T-helper 17 cell (primary cell): Measurements from ENCODE around the gene CEACAM8. TPM values are rescaled to one million over a fixed set of nuclear protein-coding genes. Genes with fewer than 3 reads are reported as not detected.
A peak's percentile ranks its signal among the peaks of the same experiment; 100 is the strongest.
"Not testable (repeated sequence)": the region's sequence is repeated elsewhere in the genome, so short reads cannot be mapped to it uniquely, and the experiment has no call there.

Experiments
- ATAC-seq: fragments of 150-1000 bp; cut with Tn5 transposase; 2 replicates; pipeline ENCODE4 v1.10.0; 2021; ENCODE audit warnings: mild to moderate bottlenecking, moderate library complexity
- DNase-seq, 3 donors: peaks; one replicate each; pipeline versions ENCODE4 v3.0.0 to v3.0.0-alpha.2; 2020 to 2021
- H3K9me3 ChIP-seq: one replicate; pipeline ENCODE4 v1.7.0; 2013; ENCODE audit warnings: low read length, mild to moderate bottlenecking; ENCODE audit not compliant: control insufficient read depth, poor library complexity, severe bottlenecking
- H3K27ac Mint-ChIP-seq: one replicate; pipeline ENCODE4 v1.8.0; 2022; ENCODE audit warnings: mild to moderate bottlenecking, moderate library complexity, mixed read lengths
- H3K27me3 Mint-ChIP-seq: one replicate; pipeline ENCODE4 v1.8.0; 2022; ENCODE audit warnings: mixed read lengths
- H3K36me3 Mint-ChIP-seq: one replicate; pipeline ENCODE4 v1.8.0; 2022; ENCODE audit warnings: low read depth, mixed read lengths
- H3K4me1 Mint-ChIP-seq: one replicate; pipeline ENCODE4 v1.8.0; 2022; ENCODE audit warnings: mild to moderate bottlenecking, mixed read lengths
- H3K4me3 Mint-ChIP-seq: one replicate; pipeline ENCODE4 v1.8.0; 2022; ENCODE audit warnings: mild to moderate bottlenecking, moderate library complexity, mixed read lengths
- total RNA-seq, 4 donors: library from RNA in 2 of 4; stranded (reverse) in 2 of 4; gene quantifications; one replicate each; pipeline ENCODE4 v1.2.3 and lab custom pipeline; 2022 to 2026

The CEACAM8 gene
- total RNA-seq (not detected), total RNA-seq (lab: John Stamatoyannopoulos, UW) (0 reads per million in 2 donors)

GRCh38 chr19:42594617-42595489 lies at the start of gene CEACAM8:
TSS of gene CEACAM8 (minus strand) at chr19:42594924. CDS start at chr19:42594828, 96 bp downstream.
- no peaks in the 10 kb centered on the region for H3K9me3 ChIP-seq
- DNase-seq, result no peak
- Mint-ChIP-seq H3K27ac (no peak within 1 kb of the TSS), H3K36me3 (no peaks in the 10 kb centered on the region), H3K27me3 (peaks cover 44% of the 10 kb centered on the region), H3K4me1 (peaks cover 11% of the 10 kb centered on the region), H3K4me3 (no peak within 1 kb of the TSS)
- ATAC-seq, result no peak

- not testable (repeated sequence) for H3K27ac Mint-ChIP-seq, H3K9me3 ChIP-seq, H3K36me3 Mint-ChIP-seq, H3K4me3 Mint-ChIP-seq, DNase-seq, H3K4me1 Mint-ChIP-seq, ATAC-seq
- H3K27me3 Mint-ChIP-seq, result peaks cover 34% of the 10 kb centered on the region
Observed at GRCh38 chr19:42639324-42640092, 44.8 kb upstream of the CEACAM8 start.

GRCh38 chr19:42635233-42635539 lies 40.5 kb upstream of the CEACAM8 start:
- H3K36me3 Mint-ChIP-seq, result peaks cover 6% of the 10 kb centered on the region
- H3K4me3 Mint-ChIP-seq, result no peak overlapping the region
- ATAC-seq (no peak), DNase-seq (no peak)
- H3K4me1 Mint-ChIP-seq, result peaks cover 2% of the 10 kb centered on the region
- peaks cover 49% of the 10 kb centered on the region for H3K27me3 Mint-ChIP-seq
- no peak overlapping the region for H3K27ac Mint-ChIP-seq
- no peaks in the 10 kb centered on the region for H3K9me3 ChIP-seq

GRCh38 chr19:42634409-42635232 lies 39.9 kb upstream of the CEACAM8 start:
- Mint-ChIP-seq H3K27ac (no peak overlapping the region), H3K27me3 (peaks cover 54% of the 10 kb centered on the region), H3K4me3 (no peak overlapping the region), H3K36me3 (peaks cover 6% of the 10 kb centered on the region), H3K4me1 (peaks cover 2% of the 10 kb centered on the region)
- DNase-seq (peak in 1 of 3 donors; percentile 20), ATAC-seq (peak; percentile 50)
- H3K9me3 ChIP-seq, result no peaks in the 10 kb centered on the region

GRCh38 chr19:42629191-42629590 lies 34.5 kb upstream of the CEACAM8 start:
- DNase-seq, result no peak
- Mint-ChIP-seq H3K27me3 (peaks cover 76% of the 10 kb centered on the region), H3K4me1 (peaks cover 6% of the 10 kb centered on the region), H3K4me3 (no peak overlapping the region), H3K36me3 (peaks cover 6% of the 10 kb centered on the region), H3K27ac (no peak overlapping the region)
- H3K9me3 ChIP-seq, result no peaks in the 10 kb centered on the region
- no peak for ATAC-seq

- H3K36me3 Mint-ChIP-seq, result peaks cover 8% of the 10 kb centered on the region
- H3K4me3 Mint-ChIP-seq, result no peak overlapping the region
- no peaks in the 10 kb centered on the region for H3K9me3 ChIP-seq
- H3K27ac Mint-ChIP-seq, result no peak overlapping the region
- H3K27me3 Mint-ChIP-seq, result peaks cover 82% of the 10 kb centered on the region
- DNase-seq (no peak), ATAC-seq (no peak)
- peaks cover 6% of the 10 kb centered on the region for H3K4me1 Mint-ChIP-seq
Observed at GRCh38 chr19:42628411-42629140, 33.9 kb upstream of the CEACAM8 start.

GRCh38 chr19:42627916-42628315 lies 33.2 kb upstream of the CEACAM8 start:
- Mint-ChIP-seq H3K36me3 (peaks cover 6% of the 10 kb centered on the region), H3K27ac (no peak overlapping the region), H3K27me3 (peaks cover 76% of the 10 kb centered on the region), H3K4me1 (peaks cover 6% of the 10 kb centered on the region), H3K4me3 (no peak overlapping the region)
- ATAC-seq, result no peak
- H3K9me3 ChIP-seq, result no peaks in the 10 kb centered on the region
- DNase-seq, result no peak

GRCh38 chr19:42626181-42626580 lies 31.5 kb upstream of the CEACAM8 start:
- H3K4me1 Mint-ChIP-seq, result peaks cover 4% of the 10 kb centered on the region
- peaks cover 69% of the 10 kb centered on the region for H3K27me3 Mint-ChIP-seq
- peaks cover 2% of the 10 kb centered on the region for H3K36me3 Mint-ChIP-seq
- H3K9me3 ChIP-seq, result no peaks in the 10 kb centered on the region
- ATAC-seq, result no peak
- no peak overlapping the region for H3K27ac Mint-ChIP-seq
- DNase-seq, result no peak
- no peak overlapping the region for H3K4me3 Mint-ChIP-seq

- Mint-ChIP-seq H3K4me3 (no peak overlapping the region), H3K27ac (no peak overlapping the region), H3K27me3 (peaks cover 58% of the 10 kb centered on the region), H3K36me3 (peaks cover 5% of the 10 kb centered on the region), H3K4me1 (no peaks in the 10 kb centered on the region)
- no peak for ATAC-seq
- no peaks in the 10 kb centered on the region for H3K9me3 ChIP-seq
- no peak for DNase-seq
Observed at GRCh38 chr19:42619271-42619670, 24.5 kb upstream of the CEACAM8 start.

- no peaks in the 10 kb centered on the region for H3K9me3 ChIP-seq
- ATAC-seq (no peak), DNase-seq (no peak)
- Mint-ChIP-seq H3K36me3 (peaks cover 2% of the 10 kb centered on the region), H3K27me3 (peaks cover 44% of the 10 kb centered on the region), H3K27ac (no peak overlapping the region), H3K4me3 (no peak overlapping the region), H3K4me1 (no peaks in the 10 kb centered on the region)
Observed at GRCh38 chr19:42613666-42614065, 18.9 kb upstream of the CEACAM8 start.

- peaks cover 41% of the 10 kb centered on the region for H3K27me3 Mint-ChIP-seq
- not testable (repeated sequence) for ATAC-seq, H3K9me3 ChIP-seq, H3K4me1 Mint-ChIP-seq, H3K4me3 Mint-ChIP-seq, H3K27ac Mint-ChIP-seq, H3K36me3 Mint-ChIP-seq, DNase-seq
Observed at GRCh38 chr19:42610401-42610915, 15.7 kb upstream of the CEACAM8 start.

- Mint-ChIP-seq H3K4me3 (no peak overlapping the region), H3K27me3 (peaks cover 49% of the 10 kb centered on the region), H3K36me3 (no peaks in the 10 kb centered on the region), H3K4me1 (peaks cover 4% of the 10 kb centered on the region), H3K27ac (peak overlapping the region; percentile 21)
- DNase-seq, result peak in 2 of 3 donors; percentile 38 to 47
- H3K9me3 ChIP-seq, result no peaks in the 10 kb centered on the region
- peak; percentile 46 for ATAC-seq
Observed at GRCh38 chr19:42606660-42607351, 12.1 kb upstream of the CEACAM8 start.
